H7 (cell line): ENCODE data around the gene HSDL2. TPM values are rescaled to one million over a fixed set of nuclear protein-coding genes. Genes with fewer than 3 reads are reported as not detected.
"Not testable (repeated sequence)": the region's sequence is repeated elsewhere in the genome, so short reads cannot be mapped to it uniquely, and the experiment has no call there.

Experiments
- DNase-seq: peaks from one replicate; pipeline ENCODE4 v3.0.0; 2012
- H3K27me3 ChIP-seq: 2 replicates; pipeline ENCODE4 v1.6.0; 2011; ENCODE audit warnings: mild to moderate bottlenecking, low read length; ENCODE audit not compliant: control insufficient read depth, insufficient read depth
- H3K36me3 ChIP-seq: replicated peaks from 2 replicates; pipeline ENCODE4 v1.5.1; 2011; ENCODE audit warnings: low read length; ENCODE audit not compliant: control insufficient read depth, insufficient read depth
- H3K4me3 ChIP-seq: 2 replicates; pipeline ENCODE4 v1.5.1; 2011; ENCODE audit warnings: low read depth, mild to moderate bottlenecking, control low read depth, low read length, moderate library complexity; ENCODE audit not compliant: insufficient read depth
- total RNA-seq: library from RNA; depleted of rRNA; stranded (reverse); fragments of >200 nt; shearing (Covaris generic); gene quantifications from 2 replicates; pipeline ENCODE4 v1.2.3, GENCODE V29; 2014; rRNA removed

The HSDL2 gene
- total RNA-seq, 1 experiment from 2014 or later = 27.6 TPM

DNA sequence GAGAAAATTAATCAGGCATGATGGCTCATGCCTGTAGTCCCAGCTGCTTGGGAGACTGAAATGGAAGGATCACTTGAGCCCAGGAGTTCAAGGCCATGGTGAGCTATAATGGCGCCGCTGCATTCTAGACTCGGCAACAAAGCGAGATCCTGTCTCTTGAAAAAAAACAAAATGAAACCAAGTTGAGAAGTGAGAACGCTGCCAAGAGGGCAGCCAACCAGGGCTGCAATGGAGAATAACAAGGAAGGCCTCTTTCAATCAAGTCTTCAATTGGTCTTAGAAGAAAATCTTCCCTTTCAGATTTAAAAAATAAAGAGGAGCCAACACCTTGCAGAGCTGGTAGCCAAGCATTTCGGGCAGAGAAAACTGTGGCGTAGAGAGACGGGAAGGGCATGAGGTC lies 121.4 kb downstream of the HSDL2 start:
- no peak for DNase-seq
- H3K36me3 ChIP-seq = no peaks in the 10 kb centered on the region
- no peaks in the 10 kb centered on the region for H3K27me3 ChIP-seq
- H3K4me3 ChIP-seq = no peak overlapping the region

GRCh38 chr9:112502175-112502946 lies 122.5 kb downstream of the HSDL2 start:
- no peak for DNase-seq
- H3K36me3 ChIP-seq = no peaks in the 10 kb centered on the region
- no peak overlapping the region for H3K4me3 ChIP-seq
- no peaks in the 10 kb centered on the region for H3K27me3 ChIP-seq

GRCh38 chr9:112503170-112503569 lies 123.3 kb downstream of the HSDL2 start:
- DNase-seq = no peak
- H3K36me3 ChIP-seq = no peaks in the 10 kb centered on the region
- H3K4me3 ChIP-seq = no peak overlapping the region
- H3K27me3 ChIP-seq = no peaks in the 10 kb centered on the region

GRCh38 chr9:112505086-112505485 lies 125.2 kb downstream of the HSDL2 start:
- H3K27me3 ChIP-seq = no peaks in the 10 kb centered on the region
- no peaks in the 10 kb centered on the region for H3K36me3 ChIP-seq
- DNase-seq = no peak
- no peak overlapping the region for H3K4me3 ChIP-seq

- Histone ChIP-seq H3K4me3 (no peak overlapping the region), H3K36me3 (no peaks in the 10 kb centered on the region), H3K27me3 (no peaks in the 10 kb centered on the region)
- DNase-seq = no peak
Observed at GRCh38 chr9:112505607-112506006, 125.7 kb downstream of the HSDL2 start.

- no peak overlapping the region for H3K4me3 ChIP-seq
- DNase-seq = no peak
- no peaks in the 10 kb centered on the region for H3K27me3 ChIP-seq
- no peaks in the 10 kb centered on the region for H3K36me3 ChIP-seq
Observed at GRCh38 chr9:112506571-112506970, 126.7 kb downstream of the HSDL2 start.

GRCh38 chr9:112507001-112507680 lies 127.2 kb downstream of the HSDL2 start:
- Histone ChIP-seq H3K36me3 (no peaks in the 10 kb centered on the region), H3K4me3 (no peak overlapping the region), H3K27me3 (no peaks in the 10 kb centered on the region)
- no peak for DNase-seq

DNA sequence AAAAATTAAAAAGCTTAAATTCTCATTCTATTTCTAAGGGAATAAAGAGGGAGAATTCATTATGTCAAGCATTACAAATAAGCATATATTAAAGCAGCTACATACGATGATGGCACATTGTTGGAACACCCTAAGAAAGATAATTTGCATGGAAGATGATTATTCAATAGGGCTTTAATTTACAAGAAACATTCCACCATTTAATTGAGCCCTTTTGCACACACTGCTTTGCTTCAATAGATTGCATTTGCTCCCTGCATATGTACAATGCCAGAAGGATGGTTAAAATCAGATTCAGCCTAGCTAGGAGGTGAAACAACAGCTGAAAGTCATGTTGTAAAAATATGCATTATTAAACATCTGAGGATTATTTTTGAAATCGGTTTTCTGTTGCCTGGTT lies 128.5 kb downstream of the HSDL2 start:
- H3K27me3 ChIP-seq = no peaks in the 10 kb centered on the region
- H3K4me3 ChIP-seq = no peak overlapping the region
- H3K36me3 ChIP-seq = no peaks in the 10 kb centered on the region
- DNase-seq = no peak

DNA sequence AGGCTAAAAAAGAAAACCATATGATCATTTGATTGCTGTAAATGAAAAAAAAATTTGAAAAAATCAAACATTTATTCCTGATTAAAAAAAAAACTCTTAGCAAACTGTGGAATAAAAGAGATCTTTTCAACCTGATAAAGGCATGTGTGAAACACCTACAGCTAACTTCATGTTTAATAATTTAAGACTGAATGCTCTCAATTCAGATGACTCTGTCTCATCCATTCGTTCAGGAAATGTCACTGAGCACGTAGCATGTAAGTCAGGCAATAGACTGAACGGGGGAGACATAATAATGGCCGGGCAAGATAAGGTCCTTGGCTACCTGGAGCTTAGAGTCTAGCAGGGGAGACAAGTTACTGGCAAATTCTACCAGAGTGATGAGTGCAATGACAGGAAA lies 132.5 kb downstream of the HSDL2 start:
- not testable (repeated sequence) for H3K36me3 ChIP-seq

GRCh38 chr9:112516769-112517168 lies 136.9 kb downstream of the HSDL2 start:
- Histone ChIP-seq H3K27me3 (no peaks in the 10 kb centered on the region), H3K4me3 (no peak overlapping the region), H3K36me3 (no peaks in the 10 kb centered on the region)
- DNase-seq = no peak

More for the DNA sequence above, 132.5 kb downstream of the HSDL2 start:
- DNase-seq, H3K4me3 ChIP-seq, H3K27me3 ChIP-seq: not testable (repeated sequence)

DNA sequence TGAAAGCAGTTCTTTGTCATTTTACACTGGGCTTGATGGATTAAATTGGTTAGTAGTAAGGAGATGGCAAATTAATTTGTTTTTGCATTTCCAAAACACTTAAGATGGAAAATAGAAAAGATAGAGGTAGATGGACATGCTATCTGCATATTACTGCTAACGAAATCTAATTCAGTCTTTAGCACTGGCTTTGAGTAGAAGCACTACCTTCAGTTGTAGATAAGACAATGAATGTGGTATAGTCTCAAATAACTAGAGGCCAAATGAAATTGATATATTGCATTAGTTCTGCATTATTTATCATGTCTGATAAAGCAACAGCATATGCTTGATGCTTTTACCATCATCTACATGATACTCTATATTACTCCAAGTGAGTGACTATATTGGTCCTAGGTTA lies 140.2 kb downstream of the HSDL2 start:
- DNase-seq = no peak
- Histone ChIP-seq H3K27me3 (no peaks in the 10 kb centered on the region), H3K4me3 (no peak overlapping the region), H3K36me3 (no peaks in the 10 kb centered on the region)

DNA sequence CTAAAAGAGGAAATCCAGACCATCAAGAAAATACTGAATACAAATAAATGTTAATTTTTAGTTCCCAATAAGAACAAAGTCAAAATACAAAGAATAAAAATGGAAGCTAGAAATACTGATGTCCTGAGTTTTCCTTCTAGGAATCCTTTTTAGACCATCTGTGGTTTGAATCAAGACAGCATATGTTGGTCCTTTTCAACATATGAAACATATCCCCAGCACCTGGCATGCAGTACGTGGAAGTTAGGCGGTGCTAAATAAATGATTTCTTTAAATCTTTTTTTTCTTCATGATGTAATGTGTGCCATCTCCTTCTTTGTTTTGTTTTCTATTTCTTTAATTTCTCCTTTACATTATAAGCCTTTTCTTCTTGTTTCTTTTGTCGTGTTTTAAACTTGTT lies 140.7 kb downstream of the HSDL2 start:
- DNase-seq = no peak
- Histone ChIP-seq H3K4me3 (no peak overlapping the region), H3K36me3 (no peaks in the 10 kb centered on the region), H3K27me3 (no peaks in the 10 kb centered on the region)

Other genes starting within 250 kb of the HSDL2 start
- gene SUSD1, start 204.8 kb upstream of the HSDL2 start, total RNA-seq = 3.0 and 3.5 TPM in 2 replicates
- 57.5 and 109 TPM in 2 replicates for gene PTBP3, start 46.5 kb upstream of the HSDL2 start, total RNA-seq
- 14.2 and 17.6 TPM in 2 replicates for gene KIAA1958, start 106.7 kb downstream of the HSDL2 start, total RNA-seq